H1 (cell line): ENCODE measurements around the gene SNX13. TPM values are rescaled to one million over a fixed set of nuclear protein-coding genes. Genes with fewer than 3 reads are reported as not detected.

Experiments used
- CTCF ChIA-PET: fragments of 300-600 bp; sonication (Branson Sonifier 250); formaldehyde crosslinking; loops from one replicate; lab custom pipeline; 2021; ENCODE audit not compliant: partially characterized antibody; lab: Charles Lee
- POLR2A ChIA-PET: fragments of 300-600 bp; sonication (Branson Sonifier 250); formaldehyde crosslinking; loops from one replicate; lab custom pipeline; 2021; ENCODE audit warnings: inconsistent platforms; ENCODE audit not compliant: partially characterized antibody; lab: Charles Lee
- DNase-seq, 2 experiments: peaks; one replicate each; pipeline versions ENCODE4 v3.0.0 to v3.0.0-alpha.2; 2010 to 2022; ENCODE audit warnings: low spot score in 2 of 2, low read depth in 1 of 2, mixed read lengths in 1 of 2
- FAIRE-seq: peaks from 2 replicates; lab custom pipeline; 2011; peaks lifted over from hg19 to GRCh38; lab: Jason Lieb, UNC
- H2AFZ ChIP-seq: 2 replicates; pipeline ENCODE4 v1.8.1; 2012; ENCODE audit warnings: low read length, inconsistent platforms
- H2AK5ac ChIP-seq: 2 replicates; pipeline ENCODE4 v1.6.1; 2013; ENCODE audit warnings: low read depth, low read length
- H2BK120ac ChIP-seq: replicated peaks from 2 replicates; pipeline ENCODE3; 2013; ENCODE audit warnings: low read depth, low read length, inconsistent platforms
- H2BK12ac ChIP-seq: 2 replicates; pipeline ENCODE4 v1.6.1; 2013; ENCODE audit warnings: low read depth, low read length
- H2BK15ac ChIP-seq: 2 replicates; pipeline ENCODE4 v1.6.1; 2013; ENCODE audit warnings: low read length
- H2BK20ac ChIP-seq: 2 replicates; pipeline ENCODE4 v1.6.1; 2013; ENCODE audit warnings: low read length
- H2BK5ac ChIP-seq: 2 replicates; pipeline ENCODE4 v1.6.1; 2013; ENCODE audit warnings: low read depth, low read length
- H3K14ac ChIP-seq: 2 replicates; pipeline ENCODE4 v1.6.1; 2013; ENCODE audit warnings: inconsistent platforms; ENCODE audit not compliant: insufficient read length
- H3K18ac ChIP-seq: 2 replicates; pipeline ENCODE4 v1.6.1; 2013; ENCODE audit warnings: low read length; ENCODE audit errors: extremely low read depth
- H3K23ac ChIP-seq: 2 replicates; pipeline ENCODE4 v1.6.1; 2013; ENCODE audit warnings: inconsistent platforms; ENCODE audit not compliant: insufficient read length
- H3K23me2 ChIP-seq: 2 replicates; pipeline ENCODE4 v1.6.1; 2013; ENCODE audit warnings: low read depth, low read length
- H3K27ac ChIP-seq: 2 replicates; pipeline ENCODE4 v1.6.1; 2011; ENCODE audit warnings: low read depth, low read length, inconsistent platforms
- H3K27me3 ChIP-seq, 4 experiments: replicated peaks in 1 of 4; 1 replicate in 1 of 4; 2 replicates in 3 of 4; pipeline versions ENCODE4 v1.6.1 to v1.8.1; 2011 to 2013; ENCODE audit warnings: low read length in 3 of 4, mild to moderate bottlenecking in 3 of 4, inconsistent platforms in 2 of 4, mixed read lengths in 2 of 4, moderate library complexity in 1 of 4; ENCODE audit not compliant: control insufficient read depth in 3 of 4, insufficient read depth in 3 of 4; ENCODE audit errors: extremely low read depth in 1 of 4
- H3K36me3 ChIP-seq, 4 experiments: 2 replicates each; pipeline versions ENCODE4 v1.6.1 to v1.8.1; 2011 to 2013; ENCODE audit warnings: mild to moderate bottlenecking in 4 of 4, low read length in 3 of 4, moderate library complexity in 2 of 4, control low read depth in 1 of 4, inconsistent platforms in 1 of 4; ENCODE audit not compliant: insufficient read depth in 4 of 4, control insufficient read depth in 2 of 4
- H3K4ac ChIP-seq: replicated peaks from 2 replicates; pipeline ENCODE3; 2013; ENCODE audit warnings: low read length, low read depth, mixed read lengths, inconsistent platforms; ENCODE audit not compliant: insufficient read length
- H3K4me1 ChIP-seq, 4 experiments: replicated peaks in 1 of 4; 1 replicate in 1 of 4; 2 replicates in 3 of 4; pipeline versions ENCODE4 v1.6.1 to v1.8.1; 2011 to 2013; ENCODE audit warnings: low read length in 3 of 4, inconsistent platforms in 2 of 4, mixed read lengths in 1 of 4; ENCODE audit not compliant: insufficient read depth in 4 of 4, control insufficient read depth in 3 of 4
- H3K4me2 ChIP-seq, 2 experiments: 2 replicates each; pipeline versions ENCODE4 v1.6.1 to v1.8.1; 2011 to 2013; ENCODE audit warnings: low read depth in 2 of 2, low read length in 2 of 2, control low read depth in 1 of 2, inconsistent platforms in 1 of 2, mild to moderate bottlenecking in 1 of 2; ENCODE audit not compliant: insufficient read depth in 1 of 2
- H3K4me3 ChIP-seq, 4 experiments: fragments of 200-600, 300-600 bp in 1 of 4; sonication (generic), shearing (Covaris generic), sonication (Bioruptor Twin) in 1 of 4; 2 replicates each; pipeline versions ENCODE4 v1.5.1 to v1.8.1; 2011 to 2016; ENCODE audit warnings: low read length in 4 of 4, low read depth in 3 of 4, control low read depth in 2 of 4, inconsistent platforms in 2 of 4, mild to moderate bottlenecking in 2 of 4, mixed read lengths in 1 of 4, moderate library complexity in 1 of 4; ENCODE audit not compliant: insufficient read depth in 2 of 4; ENCODE audit errors: extremely low read depth in 1 of 4
- H3K56ac ChIP-seq: replicated peaks from 2 replicates; pipeline ENCODE3; 2013; ENCODE audit warnings: low read depth, mild to moderate bottlenecking, mixed read lengths, low read length, inconsistent platforms; ENCODE audit not compliant: insufficient read length
- H3K79me1 ChIP-seq: 2 replicates; pipeline ENCODE4 v1.6.1; 2013; ENCODE audit warnings: low read depth, low read length, control low read depth
- H3K79me2 ChIP-seq, 2 experiments: 2 replicates each; pipeline versions ENCODE4 v1.6.1 to v1.8.1; 2012 to 2013; ENCODE audit warnings: low read length in 2 of 2, mild to moderate bottlenecking in 2 of 2, inconsistent platforms in 1 of 2; ENCODE audit not compliant: insufficient read depth in 2 of 2, control insufficient read depth in 1 of 2
- H3K9ac ChIP-seq, 4 experiments: replicated peaks in 1 of 4; 1 replicate in 1 of 4; 2 replicates in 3 of 4; pipeline versions ENCODE4 v1.6.1 to v1.8.1; 2011 to 2013; ENCODE audit warnings: low read depth in 3 of 4, low read length in 3 of 4, control low read depth in 2 of 4, mild to moderate bottlenecking in 2 of 4, moderate library complexity in 2 of 4, inconsistent platforms in 1 of 4; ENCODE audit errors: extremely low read depth in 1 of 4
- H3K9me3 ChIP-seq, 2 experiments: 2 replicates each; pipeline versions ENCODE4 v1.6.1 to v1.8.1; 2012 to 2013; ENCODE audit warnings: mild to moderate bottlenecking in 2 of 2, moderate library complexity in 2 of 2, control low read depth in 1 of 2, inconsistent platforms in 1 of 2, low read depth in 1 of 2, low read length in 1 of 2, mixed read lengths in 1 of 2; ENCODE audit not compliant: insufficient read depth in 2 of 2
- H4K20me1 ChIP-seq, 2 experiments: replicated peaks in 1 of 2; 2 replicates each; pipeline versions ENCODE3 to v1.8.1; 2011 to 2013; ENCODE audit warnings: inconsistent platforms in 2 of 2, low read length in 2 of 2, mild to moderate bottlenecking in 1 of 2; ENCODE audit not compliant: insufficient read depth in 2 of 2, control insufficient read depth in 1 of 2
- H4K5ac ChIP-seq: 2 replicates; pipeline ENCODE4 v1.6.1; 2013; ENCODE audit warnings: low read length, low read depth, mixed read lengths, inconsistent platforms; ENCODE audit not compliant: insufficient read length
- H4K8ac ChIP-seq: 2 replicates; pipeline ENCODE4 v1.8.0; 2013; ENCODE audit warnings: mild to moderate bottlenecking, moderate library complexity, low read length, inconsistent platforms; ENCODE audit not compliant: insufficient read depth; ENCODE audit errors: extremely low read depth
- H4K91ac ChIP-seq: replicated peaks from 2 replicates; pipeline ENCODE3; 2013; ENCODE audit warnings: low read length, mixed read lengths, inconsistent platforms; ENCODE audit not compliant: insufficient read length
- BACH1 ChIP-seq: IDR thresholded peaks from 2 replicates; pipeline ENCODE4 v1.6.1; 2012; ENCODE audit warnings: low read length, improper control_type of control experiment
- BCL11A ChIP-seq, 2 experiments: IDR thresholded peaks; one replicate each; pipeline ENCODE4 v1.6.1; 2011; ENCODE audit warnings: low read depth in 2 of 2, low read length in 2 of 2, mild to moderate bottlenecking in 2 of 2
- CBX5 ChIP-seq: fragments of 300-800, 300-1000 bp; sonication (generic); IDR thresholded peaks from 2 replicates; pipeline ENCODE4 v1.7.1; 2016; ENCODE audit warnings: antibody characterized with exemption, low read length, low read depth
- CHD1 ChIP-seq: IDR thresholded peaks from 2 replicates; pipeline ENCODE4 v1.6.1; 2012; ENCODE audit warnings: low read depth, low read length, improper control_type of control experiment
- JUND ChIP-seq: IDR thresholded peaks from 2 replicates; pipeline ENCODE4 v1.6.1; 2011; ENCODE audit warnings: mild to moderate bottlenecking, improper control_type of control experiment, low read length
- SRF ChIP-seq: IDR thresholded peaks from 2 replicates; pipeline ENCODE4 v1.6.1; 2011; ENCODE audit warnings: mild to moderate bottlenecking, low read depth, low read length, moderate library complexity
- TAF1 ChIP-seq: IDR thresholded peaks from 2 replicates; pipeline ENCODE4 v1.6.1; 2011; ENCODE audit warnings: mild to moderate bottlenecking, low read depth, low read length
- TBP ChIP-seq: IDR thresholded peaks from 2 replicates; pipeline ENCODE4 v1.6.1; 2011; ENCODE audit warnings: low read depth, low read length, improper control_type of control experiment
- TEAD4 ChIP-seq: IDR thresholded peaks from 2 replicates; pipeline ENCODE4 v1.6.1; 2012; ENCODE audit warnings: low read depth, low read length, inconsistent platforms, mixed read lengths
- USF2 ChIP-seq: IDR thresholded peaks from 2 replicates; pipeline ENCODE4 v1.6.1; 2011; ENCODE audit warnings: low read length, improper control_type of control experiment
- YY1 ChIP-seq: IDR thresholded peaks from 2 replicates; pipeline ENCODE4 v1.6.1; 2011; ENCODE audit warnings: low read depth, mild to moderate bottlenecking, low read length
- WGBS, 2 experiments: shearing (Covaris generic) in 1 of 2; methylation state at CpG; one replicate each; pipeline versions ENCODE4 v1.1.6 to v1.1.7; 2013 to 2015; ENCODE audit warnings: low lambda C conversion rate in 2 of 2, mixed read lengths in 2 of 2, inconsistent platforms in 1 of 2, low coverage in 1 of 2, missing lambda C conversion rate in 1 of 2; ENCODE audit not compliant: insufficient replicate concordance in 2 of 2, insufficient coverage in 1 of 2, insufficient read length in 1 of 2; ENCODE audit errors: extremely low coverage in 1 of 2, missing lambda C conversion rate in 1 of 2; 5-methylcytosine and 5-hydroxymethylcytosine counted together
- polyA plus RNA-seq, 7 experiments: library from polyadenylated mRNA; depleted of rRNA in 3 of 7; stranded (reverse) in 5 of 7; unstranded in 2 of 7; fragments of >200 nt in 5 of 7; fragments of 200-250 nt in 2 of 7; gene quantifications; 1 replicate in 5 of 7; 2 replicates in 1 of 7; 4 replicates in 1 of 7; pipeline versions ENCODE4 v1.2.1 to v1.2.3, GENCODE V29; 2011 to 2013; ENCODE audit warnings: missing spikeins in 2 of 7, mixed read lengths in 2 of 7
- total RNA-seq: library from RNA; stranded (reverse); fragmentation: NEBNext Ultra II Directional; extraction: Animal tissue kit (Norgen Biotek cat#: 25700); gene quantifications from 2 replicates; pipeline ENCODE4 v1.2.1, GENCODE V29; 2021
- TF ChIP-seq, protein P1 (sequence below), 3 experiments: IDR thresholded peaks; 1 replicate in 2 of 3; 2 replicates in 1 of 3; pipeline versions ENCODE4 v1.5.1 to v1.6.1; 2011; ENCODE audit warnings: low read length in 3 of 3, mild to moderate bottlenecking in 3 of 3, inconsistent platforms in 2 of 3, low read depth in 1 of 3, moderate library complexity in 1 of 3; ENCODE audit not compliant: insufficient read depth in 1 of 3; ENCODE audit errors: control extremely low read depth in 1 of 3

SNX13 gene
- total and polyA plus RNA-seq, 2 of the 8 experiments (the other 6 are each of a cell fraction or from before 2014, with no cell fraction given), result 5.5 to 27.4 TPM

- no peak for FAIRE-seq
- Histone ChIP-seq H4K5ac (no peak overlapping the region), H3K27me3 (peaks cover 0 to 1% (median 0%) of the 10 kb centered on the region in 4 experiments; a peak in 1 of 7 replicates), H3K36me3 (peaks cover 0 to 3% (median 1%) of the 10 kb centered on the region in 4 experiments; a peak in 2 of 8 replicates), H2AFZ (no peak overlapping the region), H3K79me1 (no peaks in the 10 kb centered on the region), H3K4ac (no peak overlapping the region), H2AK5ac (no peak overlapping the region), H3K4me1 (0 out of 7 replicates have a peak, but pooled peaks cover 0 to 2% (median 0%) of the 10 kb centered on the region in 4 experiments), H3K4me2 (no peak overlapping the region), H3K4me3 (no peak overlapping the region), H3K23ac (no peak overlapping the region), H2BK120ac (no peak overlapping the region), H3K9ac (no peak overlapping the region), H2BK5ac (no peak overlapping the region), H3K23me2 (no peaks in the 10 kb centered on the region), H3K9me3 (peaks cover 2 to 4% of the 10 kb centered on the region in 2 experiments; a peak in 1 of 4 replicates), H4K8ac (no peak overlapping the region), H2BK12ac (no peak overlapping the region), H3K56ac (no peak overlapping the region), H2BK20ac (no peak overlapping the region), H3K18ac (no peak overlapping the region), H3K27ac (no peak overlapping the region), H4K20me1 (no peaks in the 10 kb centered on the region), H3K14ac (no peak overlapping the region), H2BK15ac (no peak overlapping the region), H4K91ac (no peak overlapping the region), H3K79me2 (no peaks in the 10 kb centered on the region)
- no peak for DNase-seq
- CTCF ChIA-PET, result no interaction called here
- POLR2A ChIA-PET, result no interaction called here
- 44% methylated on average over 1 of the region's 1 CpG; no CpG with 5 or more reads in 1 of the 2 experiments for WGBS, 2 experiments
- TF ChIP-seq TEAD4, result no peak
- no peak for TF ChIP-seq BCL11A (IDR thresholded peaks at IDR 0.05; ENCODE audit: low read depth in 2 of 2, low read length in 2 of 2)
- TF ChIP-seq CBX5, result no peak
- no peak for TF ChIP-seq CHD1
- TF ChIP-seq JUND, result no peak
- TF ChIP-seq, protein P1, sequence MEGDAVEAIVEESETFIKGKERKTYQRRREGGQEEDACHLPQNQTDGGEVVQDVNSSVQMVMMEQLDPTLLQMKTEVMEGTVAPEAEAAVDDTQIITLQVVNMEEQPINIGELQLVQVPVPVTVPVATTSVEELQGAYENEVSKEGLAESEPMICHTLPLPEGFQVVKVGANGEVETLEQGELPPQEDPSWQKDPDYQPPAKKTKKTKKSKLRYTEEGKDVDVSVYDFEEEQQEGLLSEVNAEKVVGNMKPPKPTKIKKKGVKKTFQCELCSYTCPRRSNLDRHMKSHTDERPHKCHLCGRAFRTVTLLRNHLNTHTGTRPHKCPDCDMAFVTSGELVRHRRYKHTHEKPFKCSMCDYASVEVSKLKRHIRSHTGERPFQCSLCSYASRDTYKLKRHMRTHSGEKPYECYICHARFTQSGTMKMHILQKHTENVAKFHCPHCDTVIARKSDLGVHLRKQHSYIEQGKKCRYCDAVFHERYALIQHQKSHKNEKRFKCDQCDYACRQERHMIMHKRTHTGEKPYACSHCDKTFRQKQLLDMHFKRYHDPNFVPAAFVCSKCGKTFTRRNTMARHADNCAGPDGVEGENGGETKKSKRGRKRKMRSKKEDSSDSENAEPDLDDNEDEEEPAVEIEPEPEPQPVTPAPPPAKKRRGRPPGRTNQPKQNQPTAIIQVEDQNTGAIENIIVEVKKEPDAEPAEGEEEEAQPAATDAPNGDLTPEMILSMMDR (IDR thresholded peaks at IDR 0.05; ENCODE audit: control extremely low read depth in 1 of 3, insufficient read depth in 1 of 3, low read depth in 1 of 3, low read length in 3 of 3), result no peak
- TF ChIP-seq TBP, result no peak
- TF ChIP-seq TAF1, result no peak
- no peak for TF ChIP-seq YY1
- no peak for TF ChIP-seq BACH1
- no peak for TF ChIP-seq USF2
- no peak for TF ChIP-seq SRF
These were observed 85.1 kb downstream of the SNX13 start for GRCh38 chr7:17855202-17855601.
